ENCODE measurements around the gene RBSN. TPM values are rescaled to one million over a fixed set of nuclear protein-coding genes. Genes with fewer than 3 reads are reported as not detected.

Gene RBSN
- total and polyA plus RNA-seq, 2 donors (not counting 1 experiment from before 2014, with no cell fraction given): 7.1 to 32.6 TPM

- no peak overlapping the region for H3K4me3 ChIP-seq (ENCODE audit: control extremely low read depth in 1 of 5, extremely low read depth in 1 of 5, insufficient read depth in 1 of 5, low read depth in 2 of 5, low read length in 4 of 5)
- peaks cover 75% of the 10 kb centered on the region for H3K79me2 ChIP-seq (ENCODE audit: control insufficient read depth, insufficient read depth, low read length)
- POLR2A ChIA-PET: no interaction called here
- Mint-ChIP-seq H3K4me3 (no peak overlapping the region), H3K27me3 (no peaks in the 10 kb centered on the region), H3K27ac (peak overlapping the region; percentile 33), H3K9me3 (ENCODE audit: insufficient read depth) (peaks cover 3% of the 10 kb centered on the region), H3K4me1 (peaks cover 44% of the 10 kb centered on the region)
- H3K4me2 ChIP-seq (replicated peaks; ENCODE audit: low read depth, low read length, poor library complexity, severe bottlenecking): no peak overlapping the region
- intact Hi-C loops (cut with micrococcal nuclease): no loop called here
- H3K27ac ChIP-seq (ENCODE audit: low read length in 2 of 2): no peak overlapping the region
- WGBS (ENCODE audit: insufficient coverage): 98% methylated on average over 19 of the region's 19 CpGs
- peaks cover 0 to 34% of the 10 kb centered on the region in 2 experiments for H3K36me3 ChIP-seq (replicated peaks in 1 of 2; ENCODE audit: control extremely low read depth in 1 of 2, control insufficient read depth in 1 of 2, extremely low read depth in 1 of 2, insufficient read depth in 2 of 2, low read length in 1 of 2)
- no peak for TF ChIP-seq EZH2 (IDR thresholded peaks at IDR 0.05; ENCODE audit: borderline replicate concordance, insufficient read depth, low read depth, low read length, poor library complexity, severe bottlenecking)
- TF ChIP-seq CTCF (IDR thresholded peaks at IDR 0.05): no peak
- peaks cover 28 to 43% of the 10 kb centered on the region in 2 donors for H3K4me1 ChIP-seq (ENCODE audit: control insufficient read depth in 2 of 2, insufficient read depth in 2 of 2, low read length in 2 of 2)
- H4K20me1 ChIP-seq (ENCODE audit: control insufficient read depth, insufficient read depth, low read length, poor library complexity, severe bottlenecking): peaks cover 37% of the 10 kb centered on the region
- peaks cover 0 to 14% (median 0%) of the 10 kb centered on the region in 3 donors for H3K9me3 ChIP-seq (ENCODE audit: control extremely low read depth in 1 of 3, control insufficient read depth in 2 of 3, insufficient read depth in 1 of 3, low read length in 2 of 3)
- CTCF ChIA-PET: no interaction called here
- H2AFZ ChIP-seq (ENCODE audit: insufficient read depth, low read depth, low read length, poor library complexity, severe bottlenecking): no peak overlapping the region
- no peaks in the 10 kb centered on the region for H3K27me3 ChIP-seq (replicated peaks in 1 of 4; ENCODE audit: control extremely low read depth in 1 of 4, control insufficient read depth in 3 of 4, insufficient read depth in 4 of 4, low read length in 3 of 4)
- ATAC-seq (ENCODE audit: low read depth): no peak
- H3K9ac ChIP-seq (ENCODE audit: low read length): no peak overlapping the region
- DNase-seq: no peak
Observed at GRCh38 chr3:15056676-15057404, 42.1 kb downstream of the RBSN start.

GRCh38 chr3:15055019-15055557 is 43.9 kb downstream of the RBSN start:
- Histone ChIP-seq H3K9me3 (ENCODE audit: control extremely low read depth in 1 of 3, control insufficient read depth in 2 of 3, insufficient read depth in 1 of 3, low read length in 2 of 3) (peaks cover 0 to 14% (median 0%) of the 10 kb centered on the region in 3 donors), H3K9ac (ENCODE audit: low read length) (no peak overlapping the region), H3K27ac (ENCODE audit: low read length in 2 of 2) (peak overlapping the region; percentile 23 to 33), H3K79me2 (ENCODE audit: control insufficient read depth, insufficient read depth, low read length) (peaks cover 68% of the 10 kb centered on the region), H2AFZ (ENCODE audit: insufficient read depth, low read depth, low read length, poor library complexity, severe bottlenecking) (no peak overlapping the region), H3K4me2 (replicated peaks; ENCODE audit: low read depth, low read length, poor library complexity, severe bottlenecking) (peak overlapping the region; percentile 37), H4K20me1 (ENCODE audit: control insufficient read depth, insufficient read depth, low read length, poor library complexity, severe bottlenecking) (peaks cover 40% of the 10 kb centered on the region), H3K36me3 (replicated peaks in 1 of 2; ENCODE audit: control extremely low read depth in 1 of 2, control insufficient read depth in 1 of 2, extremely low read depth in 1 of 2, insufficient read depth in 2 of 2, low read length in 1 of 2) (peaks cover 0 to 34% of the 10 kb centered on the region in 2 experiments), H3K4me3 (ENCODE audit: control extremely low read depth in 1 of 5, extremely low read depth in 1 of 5, insufficient read depth in 1 of 5, low read depth in 2 of 5, low read length in 4 of 5) (peak overlapping the region in 1 of 5 experiments; percentile 13), H3K27me3 (replicated peaks in 1 of 4; ENCODE audit: control extremely low read depth in 1 of 4, control insufficient read depth in 3 of 4, insufficient read depth in 4 of 4, low read length in 3 of 4) (no peaks in the 10 kb centered on the region), H3K4me1 (ENCODE audit: control insufficient read depth in 2 of 2, insufficient read depth in 2 of 2, low read length in 2 of 2) (peaks cover 45 to 61% of the 10 kb centered on the region in 2 donors)
- TF ChIP-seq EZH2 (IDR thresholded peaks at IDR 0.05; ENCODE audit: borderline replicate concordance, insufficient read depth, low read depth, low read length, poor library complexity, severe bottlenecking) (no peak), CTCF (IDR thresholded peaks at IDR 0.05) (no peak)
- Mint-ChIP-seq H3K27ac (peak overlapping the region; percentile 87), H3K4me3 (peak overlapping the region; percentile 71), H3K4me1 (peaks cover 61% of the 10 kb centered on the region), H3K27me3 (no peaks in the 10 kb centered on the region), H3K9me3 (ENCODE audit: insufficient read depth) (peaks cover 3% of the 10 kb centered on the region)
- intact Hi-C loops (cut with micrococcal nuclease): loop anchor here (1.0 kb wide), 1 partner anchor 10 kb away; the partner anchor contains the start of gene MRPS25
- DNase-seq: peak; percentile 68
- no CpG with 5 or more reads among the region's 8 CpGs for WGBS (ENCODE audit: insufficient coverage)
- POLR2A ChIA-PET: interaction anchor here (0.6 kb wide), 1 partner anchor 48 kb away, joined by 6 read pairs; no protein-coding TSS in a partner anchor
- CTCF ChIA-PET: interaction anchor here (1.1 kb wide), 1 partner anchor 9 kb away, joined by 4 read pairs; no protein-coding TSS in a partner anchor
- peak; percentile 46 for ATAC-seq (ENCODE audit: low read depth)

All from B cell (primary cell).